Upper lobe of left lung (tissue), 4 donors: ENCODE results near the gene BTG1.

ENCODE experiments used
- CTCF ChIP-seq, 6 experiments: fragments of 450-650 bp in 4 of 6; fragments of 200-600 bp in 2 of 6; sonication (generic) in 2 of 6; IDR thresholded peaks; one replicate each; pipeline ENCODE4 v1.5.1; 2016 to 2019; ENCODE audit warnings: antibody characterized with exemption in 6 of 6
- EP300 ChIP-seq, 4 donors: sonication (generic); formaldehyde crosslinking; IDR thresholded peaks; one replicate each; pipeline ENCODE4 v1.5.1; 2017; ENCODE audit warnings: antibody characterized with exemption in 4 of 4, control low read depth in 2 of 4
- POLR2A ChIP-seq, 4 donors: fragments of 450-650 bp; IDR thresholded peaks; one replicate each; pipeline ENCODE4 v1.5.1; 2016 to 2017; ENCODE audit warnings: antibody characterized with exemption in 4 of 4, mild to moderate bottlenecking in 2 of 4
- POLR2AphosphoS5 ChIP-seq, 2 donors: sonication (generic); formaldehyde crosslinking; IDR thresholded peaks; one replicate each; pipeline ENCODE4 v1.5.1; 2017; ENCODE audit warnings: antibody characterized with exemption in 2 of 2

- TF ChIP-seq POLR2A (IDR thresholded peaks at IDR 0.05) (peak in 3 of 4 donors; percentile 15 to 75 (median 70)), CTCF (IDR thresholded peaks at IDR 0.05) (peak; percentile 65 to 93 (median 88)), POLR2AphosphoS5 (IDR thresholded peaks at IDR 0.05) (peak; percentile 85 to 89), EP300 (IDR thresholded peaks at IDR 0.05) (peak in 1 of 4 donors; percentile 29)
These were observed 1.7 kb downstream of the BTG1 start for GRCh38 chr12:92143686-92144630.
